GM12874 (cell line): ENCODE results near the gene VPS26B.

ENCODE experiments used
- CTCF ChIP-seq: IDR thresholded peaks from 2 replicates; pipeline ENCODE4 v1.5.1; 2011; ENCODE audit warnings: low read depth, mild to moderate bottlenecking, control low read depth, low read length, moderate library complexity; ENCODE audit not compliant: insufficient read depth

VPS26B gene

GRCh38 chr11:134252346-134253187 is 28.1 kb downstream of the VPS26B start:
- no peak for TF ChIP-seq CTCF

GRCh38 chr11:134253188-134253993 is 28.9 kb downstream of the VPS26B start, which contains the start of the genes ACAD8 and THYN1:
Gene ACAD8 (plus strand): TSS chr11:134253568. CDS start chr11:134253601, 33 bp downstream.
Gene THYN1 (minus strand): TSS chr11:134253352. CDS start chr11:134252882, 470 bp downstream.
- 0 out of 2 replicates have a peak, but pooled peaks have one; percentile 21 for TF ChIP-seq CTCF

GRCh38 chr11:134254433-134255183 is 30.1 kb downstream of the VPS26B start:
- TF ChIP-seq CTCF = no peak

- no peak for TF ChIP-seq CTCF
Observed at GRCh38 chr11:134257101-134257500, 32.6 kb downstream of the VPS26B start.

- no peak for TF ChIP-seq CTCF
Observed at GRCh38 chr11:134258577-134258976, 34.1 kb downstream of the VPS26B start.

- no peak for TF ChIP-seq CTCF
Observed at GRCh38 chr11:134260503-134260902, 36.0 kb downstream of the VPS26B start.
